ENCODE measurements around the gene PARD3.

DNA sequence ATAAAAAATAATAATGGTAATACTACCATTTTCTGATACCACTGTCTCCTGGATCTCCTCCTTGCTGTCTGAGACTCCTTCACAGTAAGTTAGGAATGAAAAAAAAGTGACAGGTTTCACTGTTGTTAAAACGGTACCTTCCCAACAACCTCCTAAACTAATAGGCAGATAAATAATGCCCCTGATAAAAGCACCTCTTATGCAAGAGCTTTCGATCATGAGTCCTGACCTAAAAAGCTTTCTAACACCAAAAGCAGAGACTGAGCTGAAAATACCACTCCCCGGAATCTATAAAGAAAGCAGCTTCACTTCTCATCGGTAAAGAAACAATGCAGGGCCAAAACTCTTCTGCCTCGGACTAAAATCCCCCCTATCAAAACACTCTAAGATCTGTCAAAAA lies 14.5 kb downstream of the PARD3 start:
- TF ChIP-seq CTCF (IDR thresholded peaks at IDR 0.05; ENCODE audit: insufficient read depth, low read length, poor library complexity, severe bottlenecking) (no peak), EZH2phosphoT487 (conservative IDR thresholded peaks at IDR 0.05; ENCODE audit: low read length) (no peak)
